Lung (tissue), 12 donors: ENCODE results near the gene CD244. TPM values are rescaled to one million over a fixed set of nuclear protein-coding genes. Genes with fewer than 3 reads are reported as not detected.
A peak's percentile ranks its signal among the peaks of the same experiment; 100 is the strongest.

Experiments used
- ATAC-seq: fragments of 200-7000 bp; cut with Tn5 transposase; one replicate; pipeline ENCODE4 v1.9.1; 2020; ENCODE audit warnings: moderate number of reproducible peaks; ENCODE audit not compliant: insufficient read depth, low FRiP score
- DNase-seq, 3 donors: peaks; one replicate each; pipeline ENCODE4 v3.0.0-alpha.2; 2013 to 2017
- H3K27ac ChIP-seq, 2 donors: one replicate each; pipeline ENCODE4 v1.5.1; 2013; ENCODE audit warnings: mild to moderate bottlenecking in 2 of 2, moderate library complexity in 2 of 2, control low read depth in 1 of 2, inconsistent platforms in 1 of 2, low read depth in 1 of 2, low read length in 1 of 2
- H3K27me3 ChIP-seq, 3 donors: one replicate each; pipeline ENCODE4 v1.5.1; 2013; ENCODE audit warnings: low read length in 2 of 3; ENCODE audit not compliant: control insufficient read depth in 3 of 3, insufficient read depth in 3 of 3
- H3K36me3 ChIP-seq, 4 donors: one replicate each; pipeline ENCODE4 v1.5.1; 2013; ENCODE audit warnings: low read length in 4 of 4, mild to moderate bottlenecking in 1 of 4, moderate library complexity in 1 of 4; ENCODE audit not compliant: control insufficient read depth in 4 of 4, insufficient read depth in 4 of 4
- H3K4me1 ChIP-seq, 5 donors: one replicate each; pipeline ENCODE4 v1.5.1; 2013; ENCODE audit warnings: low read length in 5 of 5, mild to moderate bottlenecking in 2 of 5, moderate library complexity in 1 of 5; ENCODE audit not compliant: control insufficient read depth in 5 of 5, insufficient read depth in 5 of 5
- H3K4me3 ChIP-seq: one replicate; pipeline ENCODE4 v1.5.1; 2013; ENCODE audit warnings: mild to moderate bottlenecking, control low read depth, moderate library complexity
- H3K9ac ChIP-seq, 2 donors: one replicate each; pipeline ENCODE4 v1.5.1; 2013; ENCODE audit warnings: low read length in 2 of 2, control low read depth in 1 of 2; ENCODE audit not compliant: insufficient read depth in 1 of 2
- H3K9me3 ChIP-seq, 4 donors: one replicate each; pipeline ENCODE4 v1.5.1; 2013; ENCODE audit warnings: low read length in 3 of 4, mild to moderate bottlenecking in 1 of 4, moderate library complexity in 1 of 4; ENCODE audit not compliant: control insufficient read depth in 4 of 4, insufficient read depth in 3 of 4
- CTCF ChIP-seq: IDR thresholded peaks from 2 replicates; pipeline ENCODE4 v1.5.1; 2012; ENCODE audit warnings: mild to moderate bottlenecking; ENCODE audit errors: control extremely low read depth, extremely low read depth
- WGBS, 2 donors: extraction: QIAGEN DNeasy Blood & Tissue Kit; methylation state at CpG; one replicate each; pipeline ENCODE4 v1.1.7; 2013; 5-methylcytosine and 5-hydroxymethylcytosine counted together
- polyA plus RNA-seq, 2 donors: library from polyadenylated mRNA; stranded (reverse); fragments of 200-250 nt; gene quantifications; one replicate each; pipeline ENCODE4 v1.2.1, GENCODE V29; 2013
- total RNA-seq, 2 donors: library from RNA; depleted of rRNA in 1 of 2; stranded (reverse); fragments of >200 nt in 1 of 2; gene quantifications; one replicate each; pipeline ENCODE4 v1.2.1, GENCODE V29; 2014 to 2021
- donor health status: control.
- donor health status: control.
- donor health status: Bipolar disorder and iron deficiency.
- donor health status: healthy.
- donor health status: DM: yes; HTN: yes; CAD: no.

Gene CD244
- total and polyA plus RNA-seq, 4 donors = 0.57 to 3.2 (median 2.3) TPM

- 77 to 81% methylated on average over 3 of the region's 3 CpGs for WGBS, 2 donors
Measured at GRCh38 chr1:160819186-160819585, 43.5 kb downstream of the CD244 start.

GRCh38 chr1:160818207-160818937, 44.3 kb downstream of the CD244 start:
- DNase-seq (peak; percentile 61 to 82 (median 80)), ATAC-seq (no peak)
- TF ChIP-seq CTCF = no peak
- 70 to 76% methylated on average over 9 of the region's 9 CpGs for WGBS, 2 donors
- no peak overlapping the region for H3K27ac ChIP-seq
- H3K4me3 ChIP-seq = no peak overlapping the region
- H3K9me3 ChIP-seq = no peaks in the 10 kb centered on the region
- no peak overlapping the region for H3K9ac ChIP-seq
- no peaks in the 10 kb centered on the region for H3K36me3 ChIP-seq
- no peaks in the 10 kb centered on the region for H3K27me3 ChIP-seq
- peaks cover 0 to 2% (median 0%) of the 10 kb centered on the region in 5 donors for H3K4me1 ChIP-seq

More at GRCh38 chr1:160819186-160819585, 43.5 kb downstream of the CD244 start:
- DNase-seq = no peak
- Histone ChIP-seq H3K9ac (no peak overlapping the region), H3K9me3 (no peaks in the 10 kb centered on the region), H3K27me3 (no peaks in the 10 kb centered on the region), H3K27ac (no peak overlapping the region), H3K36me3 (no peaks in the 10 kb centered on the region), H3K4me3 (no peak overlapping the region), H3K4me1 (peaks cover 0 to 2% (median 0%) of the 10 kb centered on the region in 5 donors)
- no peak for ATAC-seq
- TF ChIP-seq CTCF = no peak

GRCh38 chr1:160814856-160815255, 47.8 kb downstream of the CD244 start:
- WGBS, 2 donors = 94 to 96% methylated on average over 8 of the region's 8 CpGs
- H3K9me3 ChIP-seq = no peaks in the 10 kb centered on the region
- DNase-seq (no peak), ATAC-seq (no peak)
- no peak overlapping the region for H3K4me3 ChIP-seq
- TF ChIP-seq CTCF = no peak
- H3K4me1 ChIP-seq = peaks cover 0 to 4% (median 0%) of the 10 kb centered on the region in 5 donors
- H3K27me3 ChIP-seq = no peaks in the 10 kb centered on the region
- H3K36me3 ChIP-seq = no peaks in the 10 kb centered on the region
- H3K9ac ChIP-seq = no peak overlapping the region
- H3K27ac ChIP-seq = no peak overlapping the region

GRCh38 chr1:160814316-160814715, 48.4 kb downstream of the CD244 start:
- Histone ChIP-seq H3K27ac (no peak overlapping the region), H3K36me3 (no peaks in the 10 kb centered on the region), H3K9me3 (no peaks in the 10 kb centered on the region), H3K9ac (no peak overlapping the region), H3K4me1 (peaks cover 0 to 4% (median 0%) of the 10 kb centered on the region in 5 donors), H3K27me3 (no peaks in the 10 kb centered on the region), H3K4me3 (no peak overlapping the region)
- DNase-seq = no peak
- TF ChIP-seq CTCF = no peak
- WGBS, 2 donors = 85 to 91% methylated on average over 6 of the region's 6 CpGs
- ATAC-seq = no peak
